Astrocyte (in vitro differentiated cells and primary cell): ENCODE data around the gene SAYSD1.

ENCODE experiments used
- CTCF ChIP-seq: IDR thresholded peaks from 2 replicates; pipeline ENCODE4 v1.5.1; 2011; ENCODE audit warnings: low read depth, mild to moderate bottlenecking, inconsistent platforms, low read length, moderate library complexity; ENCODE audit not compliant: insufficient read depth
- EZH2 ChIP-seq: IDR thresholded peaks from 2 replicates; pipeline ENCODE4 v1.6.1; 2012; ENCODE audit warnings: mild to moderate bottlenecking, low read length, inconsistent platforms; ENCODE audit not compliant: insufficient read depth

DNA sequence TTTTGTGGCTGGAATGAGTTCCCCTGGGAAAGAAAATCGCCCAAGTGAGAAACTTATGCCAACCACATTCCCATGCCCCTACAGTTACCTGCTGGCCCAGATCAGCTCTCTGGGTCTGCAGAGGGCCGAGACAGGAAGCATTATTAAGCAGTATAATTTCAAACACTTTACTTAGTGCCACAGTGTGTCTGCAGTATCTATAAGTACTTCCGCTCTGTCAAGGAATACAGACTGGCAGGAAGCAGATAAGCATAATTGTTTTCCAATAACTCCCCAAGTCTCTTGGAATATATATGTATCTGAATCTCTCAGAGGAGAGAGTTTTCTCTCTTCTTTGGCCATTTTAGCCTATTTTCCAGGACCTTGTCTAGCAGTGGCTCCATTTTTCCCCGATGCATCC, 24.9 kb downstream of the SAYSD1 start:
- TF ChIP-seq CTCF: no peak
- TF ChIP-seq EZH2: no peak
